NCI-H2029 (cell line): ENCODE results near the gene GPRC5D.
A peak's percentile ranks its signal among the peaks of the same experiment; 100 is the strongest.

Experiments used
- DNase-seq: peaks from one replicate; lab custom pipeline; 2025; lab: John Stamatoyannopoulos, UW

The GPRC5D gene

DNA sequence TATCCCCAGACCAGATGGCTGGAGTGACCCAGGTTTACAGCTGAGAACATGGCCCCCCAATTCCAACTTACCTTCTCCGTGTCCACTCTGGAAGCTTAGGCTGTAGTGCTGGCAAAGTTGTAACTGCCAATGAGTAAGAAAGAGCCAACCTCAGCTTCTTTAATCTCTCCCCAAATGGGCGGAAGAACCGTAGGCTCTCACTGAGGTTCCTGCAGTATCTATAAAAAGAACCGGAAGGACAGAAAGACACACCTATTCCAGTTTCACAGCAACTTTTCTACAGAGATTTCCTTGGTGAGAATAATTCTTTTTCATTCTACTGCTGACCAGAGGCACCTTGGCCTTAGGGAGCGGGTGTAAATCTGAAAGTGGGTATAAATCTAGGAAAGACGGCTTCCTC is at the start of gene GPRC5D:
GPRC5D (minus strand) TSS at position 135 of the 400 bp plus-strand sequence. CDS start 1,786 bp downstream, outside the sequence.
- DNase-seq, result no peak

DNA sequence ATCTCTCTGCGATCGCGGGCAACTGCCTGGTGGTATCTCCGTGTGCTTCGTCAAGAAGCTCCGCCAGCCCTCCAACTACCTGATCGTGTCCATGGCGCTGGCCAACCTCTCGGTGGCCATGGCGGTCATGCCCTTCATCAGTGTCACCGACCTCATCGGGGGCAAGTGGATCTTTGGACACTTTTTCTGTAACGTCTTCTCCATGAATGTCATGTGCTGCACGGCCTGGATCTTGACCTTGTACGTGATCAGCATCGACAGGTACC is 49.7 kb upstream of the GPRC5D start:
- DNase-seq, result no peak

DNA sequence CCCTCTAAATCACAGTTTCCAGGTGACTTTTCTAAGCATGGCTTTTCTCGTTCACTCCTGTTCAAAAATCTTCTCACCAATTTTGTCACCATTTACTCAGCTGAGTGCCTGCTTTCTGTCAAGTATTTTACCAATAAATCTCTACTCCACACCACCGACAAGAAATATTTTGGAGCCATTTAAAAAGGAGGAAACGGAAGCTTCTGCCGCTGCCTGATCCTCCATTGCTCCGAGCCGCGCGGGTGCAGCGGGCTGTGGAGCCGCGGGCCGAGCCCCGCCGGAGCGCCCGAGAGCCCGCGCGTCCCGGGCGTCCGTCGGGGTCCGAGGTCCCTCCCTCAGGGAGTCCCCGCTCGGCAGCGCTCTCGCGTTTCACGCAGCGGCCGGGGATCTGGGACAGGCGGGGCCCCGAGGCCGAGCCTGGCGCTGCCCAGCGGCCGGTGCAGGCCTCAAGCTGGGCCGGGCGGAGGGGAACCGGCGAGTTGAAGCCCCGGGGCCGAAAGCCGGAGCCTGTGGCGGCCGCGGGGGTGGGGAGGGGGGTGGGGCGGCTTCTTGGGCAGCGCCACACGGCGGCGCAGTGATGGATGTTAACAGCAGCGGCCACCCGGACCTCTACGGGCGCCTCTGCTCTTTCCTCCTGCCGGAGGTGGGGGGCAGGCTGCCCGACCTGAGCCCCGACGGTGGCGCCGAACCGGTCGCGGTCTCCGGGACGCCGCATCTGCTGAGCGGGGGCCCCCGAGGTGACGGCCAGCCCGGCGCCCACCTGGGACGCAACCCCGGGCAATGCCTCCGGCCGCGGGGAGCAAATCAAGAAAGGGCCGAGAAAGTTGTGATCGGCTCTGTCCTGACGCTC is 49.2 kb upstream of the GPRC5D start:
- DNase-seq, result peak; percentile 16

DNA sequence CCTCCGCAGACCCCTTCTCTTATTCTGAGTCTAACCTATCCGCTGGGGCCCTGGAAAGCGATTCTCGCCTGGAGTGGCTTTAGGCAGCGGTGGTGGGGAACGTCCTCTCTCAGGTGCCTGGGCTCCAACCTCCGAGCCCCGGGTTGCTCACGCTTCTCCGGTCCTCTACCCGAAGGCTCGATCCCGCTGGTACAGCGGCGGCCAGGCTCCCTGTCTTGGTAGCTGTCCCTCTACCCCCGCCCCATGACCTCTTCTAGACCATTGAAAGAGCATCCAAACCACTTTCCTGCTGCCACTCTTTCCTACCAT is 48.6 kb upstream of the GPRC5D start:
- DNase-seq, result peak; percentile 34

DNA sequence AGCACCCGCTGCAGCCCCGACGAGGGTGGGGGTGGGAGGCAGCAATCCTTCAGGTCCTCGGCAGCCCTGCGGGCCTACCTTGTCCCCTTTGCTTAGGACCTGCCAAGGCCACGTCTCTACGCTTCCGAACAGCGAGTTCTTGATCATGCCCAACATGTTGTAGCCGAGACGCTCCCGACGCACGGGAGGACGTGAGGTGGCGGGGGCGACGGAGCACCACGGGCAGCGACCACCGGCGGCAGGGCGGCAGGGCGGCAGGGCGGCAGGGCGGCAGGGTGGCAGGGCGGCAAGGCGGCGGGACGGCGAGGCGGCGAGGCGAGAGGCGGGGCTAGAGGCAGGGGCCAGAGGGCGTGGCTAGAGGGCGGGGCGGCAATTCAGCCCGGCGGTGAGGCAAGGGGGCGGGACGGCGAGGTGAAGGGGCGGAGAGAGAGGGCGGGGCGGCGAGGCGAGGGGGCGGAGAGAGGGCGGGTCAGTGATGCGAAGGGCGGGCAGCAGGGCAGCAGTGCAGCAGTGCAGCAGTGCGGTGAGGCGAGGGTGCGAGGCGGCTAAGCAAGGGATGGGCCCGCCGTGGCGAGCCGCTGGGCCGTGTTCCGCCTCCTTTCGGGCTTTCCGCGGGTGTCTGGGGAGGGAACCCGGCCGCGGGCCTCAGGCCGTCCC is 48.1 kb upstream of the GPRC5D start, which contains the start of gene HEBP1:
HEBP1 (minus strand) TSS at position 307 of the 657 bp plus-strand sequence; CDS start at position 156, 151 bp downstream.
- DNase-seq, result peak; percentile 84

DNA sequence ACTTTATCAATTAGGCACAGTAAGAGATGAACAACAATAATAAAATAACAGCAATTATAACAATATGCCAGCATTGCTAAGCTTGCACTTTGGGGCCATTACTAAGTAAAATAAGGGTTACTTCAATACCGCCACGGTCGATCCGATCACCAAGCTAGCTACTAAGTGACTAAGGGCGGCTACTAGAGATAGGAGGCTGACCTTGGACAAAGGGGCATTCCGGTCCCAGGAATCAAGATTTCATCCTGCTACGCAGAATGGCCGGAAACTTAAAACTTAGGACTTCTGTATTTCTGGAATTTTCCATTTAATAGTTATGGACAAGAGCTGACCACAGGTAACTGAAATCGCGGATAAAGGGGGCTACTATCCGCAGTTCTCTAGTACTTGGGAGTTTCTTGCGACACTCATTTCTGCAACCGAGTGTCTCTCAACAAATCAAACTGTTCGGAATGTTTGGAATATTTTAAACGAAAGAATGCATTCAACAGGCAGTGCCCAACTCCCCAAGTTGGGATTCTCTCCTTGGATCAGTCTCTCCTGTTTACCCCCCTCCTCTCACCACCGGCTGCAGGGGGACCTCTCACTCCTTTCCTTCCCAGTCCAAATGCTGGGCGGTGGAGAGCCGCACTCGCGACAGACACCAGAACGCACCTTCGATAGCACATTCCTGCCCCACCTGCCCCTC is 47.4 kb upstream of the GPRC5D start:
- no peak for DNase-seq

DNA sequence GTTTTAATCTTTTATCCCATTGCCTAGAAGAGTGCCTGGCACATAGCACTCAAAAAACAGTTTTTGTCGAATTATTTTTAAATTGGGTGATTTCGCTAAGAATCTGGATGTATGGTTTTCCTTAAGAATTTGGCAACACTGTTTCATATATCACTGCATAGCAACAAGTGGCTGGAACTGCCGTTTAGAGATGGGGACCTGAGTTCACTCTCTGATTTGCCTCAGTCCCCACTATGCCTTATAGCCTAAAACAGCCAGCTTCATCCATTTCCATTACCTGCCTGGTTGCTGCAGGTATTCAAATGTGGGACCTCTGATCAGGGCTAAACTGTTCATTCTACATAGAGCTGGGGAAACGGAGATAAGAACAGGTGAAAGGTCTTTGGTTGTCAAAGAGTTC is 46.3 kb upstream of the GPRC5D start:
- DNase-seq, result no peak

DNA sequence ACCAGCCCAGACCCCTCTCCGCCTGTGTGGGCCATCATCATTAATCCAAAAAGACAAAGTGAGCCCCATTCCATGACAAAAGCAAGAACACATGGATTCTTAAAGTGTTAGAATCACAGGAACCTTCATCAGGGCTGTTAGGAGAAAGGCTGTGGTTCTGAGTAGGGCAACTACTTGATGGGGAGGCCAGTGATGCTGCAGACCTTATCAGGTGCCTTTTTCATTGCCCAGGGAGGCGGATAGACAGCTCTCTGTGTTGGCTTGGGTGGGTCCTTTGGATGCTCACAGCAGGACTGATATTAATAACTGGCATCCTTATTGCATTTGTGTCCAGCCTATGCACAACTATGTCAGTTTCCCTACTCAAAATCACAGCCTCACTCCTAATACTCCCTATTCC is 45.8 kb upstream of the GPRC5D start:
- no peak for DNase-seq

DNA sequence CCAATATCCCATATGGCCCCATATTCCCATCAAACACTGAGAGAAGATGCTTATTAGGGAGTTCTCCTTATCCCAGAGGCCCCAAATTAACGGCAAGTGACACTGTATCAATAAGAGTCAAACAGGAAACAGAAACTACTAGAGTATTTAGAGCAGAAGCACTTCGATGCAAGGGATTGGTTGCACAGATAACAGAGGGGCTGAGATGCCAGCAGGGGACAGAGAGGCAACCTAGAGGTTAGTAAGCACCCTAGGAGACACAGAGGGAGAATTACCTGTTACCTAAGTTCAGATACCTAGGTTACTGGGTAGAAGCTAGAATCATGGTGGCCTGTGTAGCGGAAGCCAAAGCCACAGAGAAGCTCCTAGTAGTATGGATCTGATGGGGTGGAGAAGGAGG is 45.2 kb upstream of the GPRC5D start:
- DNase-seq, result no peak

DNA sequence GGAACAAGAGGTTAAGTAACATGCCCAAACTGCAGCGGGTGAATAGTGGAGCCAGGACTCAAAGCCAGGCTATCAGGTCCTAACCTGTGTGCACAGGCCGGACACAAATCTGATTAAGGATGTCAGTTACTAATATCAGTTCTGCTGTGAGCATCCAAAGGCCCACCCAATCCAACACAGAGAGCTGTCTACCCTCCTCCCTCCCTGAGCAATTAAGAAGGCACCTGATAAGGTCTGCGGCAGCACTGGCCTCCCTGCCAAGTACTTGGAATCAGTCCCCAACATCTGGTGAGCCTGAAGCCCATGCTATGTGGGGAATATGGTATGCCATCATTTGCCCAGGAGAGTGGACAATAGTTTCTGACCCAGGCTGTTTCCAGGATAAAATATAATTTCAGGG is 44.2 kb upstream of the GPRC5D start:
- no peak for DNase-seq

DNA sequence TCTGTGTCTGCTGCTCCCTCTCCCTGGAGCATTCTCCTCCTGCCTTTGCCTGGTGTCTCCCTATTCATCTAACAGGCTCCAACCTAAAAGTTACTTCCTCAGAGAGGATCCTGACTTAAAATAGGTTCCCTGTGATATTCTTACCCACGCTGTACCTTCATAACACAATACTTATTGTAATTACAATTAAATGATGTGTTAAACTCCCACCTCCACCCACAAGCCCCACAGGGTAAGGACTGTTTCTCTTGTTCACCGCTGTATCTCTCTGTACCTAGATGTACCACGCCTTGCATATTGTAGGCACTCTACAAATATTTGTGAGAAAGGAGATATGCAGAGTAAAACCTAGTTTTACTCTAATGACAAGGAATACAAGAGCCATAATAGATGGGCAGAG is 43.1 kb upstream of the GPRC5D start:
- no peak for DNase-seq

DNA sequence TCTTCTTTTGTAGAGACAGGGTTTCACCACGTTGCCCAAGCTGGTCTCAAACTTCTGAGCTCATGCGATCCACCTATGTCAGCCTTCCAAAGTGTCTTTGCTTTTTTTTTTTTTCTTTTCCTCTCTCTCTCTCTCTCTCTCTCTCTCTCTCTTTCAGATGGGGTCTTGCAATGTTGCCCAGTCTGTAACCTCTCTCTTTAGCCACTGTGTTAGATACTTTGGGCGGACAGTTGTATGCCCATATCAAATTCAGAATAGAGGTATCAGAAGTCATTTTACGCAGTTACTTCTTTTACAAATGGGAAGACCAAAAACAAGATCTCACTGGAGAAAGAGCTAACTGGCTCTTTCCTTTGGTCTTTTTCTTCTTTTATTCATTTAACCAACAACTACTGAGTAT is 41.4 kb upstream of the GPRC5D start:
- DNase-seq, result no peak

DNA sequence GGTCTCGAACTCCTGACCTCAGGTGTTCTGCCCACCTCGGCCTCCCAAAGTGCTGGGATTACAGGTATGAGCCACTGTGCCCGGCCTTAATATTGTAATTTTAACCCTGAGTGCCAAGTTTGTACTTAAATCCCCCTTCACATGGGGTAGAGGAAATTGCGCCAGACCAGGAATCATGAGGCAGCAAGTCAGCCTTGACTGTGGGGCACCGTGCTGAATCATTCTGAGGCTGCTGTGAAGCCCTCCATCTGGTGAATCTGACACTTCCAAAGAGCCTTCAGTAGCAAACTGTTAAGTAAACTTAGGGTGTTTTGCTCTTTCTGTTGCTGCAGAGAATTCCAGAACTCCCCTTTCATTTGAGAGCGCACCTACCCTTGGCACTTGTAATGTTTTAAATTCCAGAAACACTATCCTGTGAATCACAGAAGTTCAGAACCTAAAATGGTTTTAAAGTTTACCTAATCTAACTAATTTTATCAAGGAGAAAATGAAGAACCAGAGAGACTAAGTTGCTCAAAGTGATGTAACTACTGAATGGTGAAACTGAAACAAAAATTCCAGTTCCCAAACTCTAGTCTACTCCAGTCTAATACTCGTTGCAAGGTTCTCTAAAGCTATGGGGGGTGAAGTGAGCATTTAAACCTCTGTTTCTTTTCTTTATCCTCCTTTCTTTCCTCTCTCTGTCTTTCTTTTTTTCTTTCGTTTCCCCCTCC is 40.6 kb upstream of the GPRC5D start:
- no peak for DNase-seq

DNA sequence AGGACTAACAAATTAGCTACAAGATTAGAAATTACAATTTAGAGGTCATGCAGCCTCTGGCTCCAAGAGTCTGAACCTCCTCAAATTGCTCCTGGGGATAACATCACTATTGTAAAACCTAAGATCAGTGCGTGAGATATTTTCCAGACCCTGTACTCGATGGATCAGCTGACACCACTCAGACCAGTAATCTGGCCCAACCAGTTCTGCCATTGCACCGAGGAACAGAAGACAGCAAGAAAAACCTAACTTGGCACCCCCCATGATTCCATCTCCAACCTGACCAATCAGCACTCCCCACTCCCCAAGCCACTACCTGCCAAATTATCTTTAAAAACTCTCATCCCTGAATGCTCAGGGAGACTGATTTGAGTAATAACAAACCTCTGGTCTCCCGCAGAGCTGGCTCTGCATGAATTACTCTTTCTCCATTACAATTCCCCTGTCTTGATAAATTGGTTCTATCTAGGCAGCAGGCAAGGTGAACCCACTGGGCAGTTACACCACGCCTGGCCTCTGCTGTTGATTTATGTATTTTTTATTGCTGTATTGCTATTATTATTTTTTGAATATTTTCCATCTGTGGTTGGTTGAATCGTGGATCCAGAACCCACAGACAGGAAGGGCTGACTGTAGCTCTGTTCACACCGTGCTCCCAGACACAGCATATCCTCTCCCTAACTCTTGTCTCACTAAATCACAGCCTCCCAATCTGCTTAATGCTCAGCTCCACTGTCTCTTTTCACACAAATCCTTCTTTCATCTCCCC is 38.9 kb upstream of the GPRC5D start:
- DNase-seq, result no peak

DNA sequence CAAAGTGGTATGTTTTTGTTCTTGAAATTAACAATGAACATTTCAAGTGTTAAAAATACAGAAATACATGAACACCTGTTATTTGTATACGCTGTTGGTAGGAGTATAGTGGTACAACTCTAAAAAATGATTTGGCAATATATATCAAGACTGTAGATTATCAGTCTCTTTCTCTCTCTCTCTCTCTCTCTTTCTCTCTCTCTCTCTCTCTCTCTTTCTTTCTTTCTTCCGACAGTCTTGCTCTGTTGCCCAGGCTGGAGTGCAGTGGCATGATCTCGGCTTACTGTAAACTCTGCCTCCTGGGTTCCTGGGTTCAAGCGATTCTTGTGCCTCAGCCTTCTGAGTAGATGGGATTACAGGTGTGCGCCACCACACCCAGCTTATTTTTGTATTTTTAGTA is 35.5 kb upstream of the GPRC5D start:
- no peak for DNase-seq

DNA sequence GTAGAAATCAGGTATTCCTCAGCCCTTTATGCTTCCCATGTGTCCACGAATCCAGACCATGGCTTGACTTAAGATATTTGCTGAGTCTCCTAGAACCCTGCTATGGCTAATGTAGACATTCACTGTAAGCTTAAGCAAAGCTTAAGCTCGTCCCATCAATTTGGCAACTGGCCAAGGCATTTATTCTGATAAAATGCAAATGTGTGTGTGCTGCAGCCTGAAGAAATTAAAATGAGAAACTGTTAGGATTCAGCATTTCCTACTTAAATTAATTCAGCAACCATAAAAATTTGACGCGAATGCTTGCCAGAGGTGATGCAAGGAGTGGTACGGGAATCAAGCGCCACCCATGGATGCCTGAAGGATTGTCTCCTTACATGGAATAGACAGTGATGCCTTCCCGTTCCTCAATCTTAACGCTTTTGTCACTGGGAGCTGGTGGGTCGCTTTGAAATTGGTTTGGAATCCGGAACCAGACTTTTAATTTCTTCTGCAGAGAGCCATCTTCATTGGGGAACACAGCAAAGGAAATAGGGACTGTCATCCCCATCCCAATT is 34.9 kb upstream of the GPRC5D start:
- DNase-seq, result peak; percentile 3

DNA sequence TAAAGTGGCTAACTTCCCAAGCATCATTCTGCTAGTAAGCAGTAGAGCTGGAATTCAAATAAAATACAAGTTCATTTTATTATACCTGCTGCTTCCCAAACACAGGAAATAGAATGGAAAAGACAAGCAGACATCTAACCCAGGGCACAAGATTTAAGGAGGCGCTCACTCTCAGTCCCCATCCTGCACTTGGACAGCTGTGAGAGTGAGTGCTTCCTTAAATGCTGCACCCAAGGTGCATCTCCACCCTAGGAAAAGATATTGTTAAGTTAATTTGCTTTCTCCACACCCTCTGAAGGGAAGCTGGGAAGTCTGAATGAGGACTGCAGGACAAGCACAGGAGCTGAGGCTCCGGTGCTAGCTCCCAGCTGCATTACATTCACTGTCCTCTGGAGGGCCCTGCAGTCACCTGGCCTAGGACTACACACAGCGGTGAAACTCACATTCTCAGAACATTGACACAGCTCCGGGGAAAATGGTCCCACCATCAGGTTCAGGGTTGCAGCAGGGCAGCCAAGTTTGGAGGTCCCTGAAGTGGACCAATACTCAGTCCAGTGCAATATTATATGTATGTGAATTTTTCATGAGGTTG is 33.9 kb upstream of the GPRC5D start:
- no peak for DNase-seq

DNA sequence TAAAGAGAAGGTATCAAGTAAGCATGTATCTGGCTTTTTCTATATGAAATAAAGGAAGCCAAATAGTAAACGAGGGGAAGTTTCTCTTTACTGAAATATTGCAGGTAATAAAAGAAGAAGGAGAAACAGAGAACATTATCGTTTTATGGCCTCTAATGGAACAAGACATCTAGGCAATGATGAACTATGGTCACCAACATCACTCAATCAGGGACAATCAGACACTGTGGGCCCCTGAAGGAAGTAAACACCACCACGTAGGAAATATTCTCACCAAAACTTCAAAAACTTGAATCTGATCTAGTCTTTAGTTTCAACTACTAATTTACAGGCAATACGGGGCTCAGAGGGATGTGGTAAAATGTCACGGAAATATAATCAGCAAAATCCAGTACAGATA is 32.2 kb upstream of the GPRC5D start:
- no peak for DNase-seq

DNA sequence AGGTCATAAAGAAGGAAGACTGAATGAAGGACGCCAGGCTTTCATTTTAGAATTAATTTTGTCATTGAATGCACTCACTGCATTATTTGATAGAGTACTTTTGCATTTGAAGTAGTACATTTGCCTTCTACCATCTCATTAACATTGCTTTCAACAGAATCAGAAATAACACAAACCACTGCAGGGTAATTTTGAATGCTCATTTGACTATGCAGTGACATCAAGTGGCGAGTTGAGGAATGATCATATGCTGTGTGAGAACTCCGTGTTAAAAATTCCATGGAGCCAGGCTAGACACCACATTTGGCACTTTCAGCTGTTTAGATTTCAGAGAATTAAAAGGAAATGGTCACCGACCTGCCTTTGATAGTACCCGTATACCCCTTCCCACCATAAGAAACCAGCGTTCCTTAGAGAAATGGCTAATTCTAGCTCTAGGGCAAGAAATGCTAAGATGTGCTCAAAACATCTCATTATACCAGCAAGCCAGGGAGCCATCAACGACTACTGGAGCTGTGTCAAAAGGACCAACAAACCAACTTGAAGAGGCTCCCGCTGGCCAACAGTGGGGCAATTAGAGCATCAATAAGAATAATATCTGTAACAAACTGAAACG is 31.6 kb upstream of the GPRC5D start:
- no peak for DNase-seq

DNA sequence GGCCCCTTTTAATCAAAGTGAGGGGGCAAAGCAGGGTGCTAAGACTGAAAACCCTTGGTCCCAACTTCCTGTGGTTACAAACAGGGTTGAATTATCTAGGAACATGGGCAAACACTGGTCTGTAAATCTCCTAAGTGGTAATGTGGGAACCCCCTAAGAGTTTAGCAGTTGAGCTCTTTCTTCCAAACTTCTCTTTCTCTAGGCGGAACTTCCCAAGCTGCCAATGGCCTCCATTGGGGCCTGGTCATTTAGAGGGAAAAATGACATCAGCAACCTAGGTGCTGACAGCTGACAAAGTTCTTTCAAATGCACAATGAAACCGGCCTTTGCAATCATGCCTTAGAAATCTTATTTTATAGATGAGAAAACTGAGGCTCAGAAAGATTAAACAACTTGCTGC is 30.4 kb upstream of the GPRC5D start:
- DNase-seq, result no peak
